HepG2 (cell line): ENCODE results near the gene STK40. TPM values are rescaled to one million over a fixed set of nuclear protein-coding genes. Genes with fewer than 3 reads are reported as not detected.

Experiments used
- AGO2 ChIP-seq: fragments of 200-400 bp; formaldehyde crosslinking; optimal IDR thresholded peaks from 2 replicates; pipeline ENCODE3; 2017; ENCODE audit warnings: mild to moderate bottlenecking, low read depth, low read length, moderate library complexity
- ERF ChIP-seq: IDR thresholded peaks from 2 replicates; pipeline ENCODE4 v1.6.1; 2018; ENCODE audit warnings: missing biosample characterization, missing genetic modification reagents
- GTF3A ChIP-seq: sonication (generic); formaldehyde crosslinking; conservative IDR thresholded peaks from 2 replicates; pipeline ENCODE4 v1.4.0; 2020; ENCODE audit warnings: mild to moderate bottlenecking, missing genetic modification reagents
- HMG20B ChIP-seq: conservative IDR thresholded peaks from 2 replicates; pipeline ENCODE4 v1.6.1; 2016; ENCODE audit warnings: missing genetic modification reagents, missing compliant biosample characterization
- HNF4A ChIP-seq: sonication (generic); formaldehyde crosslinking; IDR thresholded peaks from 2 replicates; pipeline ENCODE4 v1.4.0; 2020; ENCODE audit warnings: missing genetic modification reagents
- HNF4G ChIP-seq, 2 experiments: sonication (generic) in 1 of 2; formaldehyde crosslinking in 1 of 2; IDR thresholded peaks; 2 replicates each; pipeline versions ENCODE4 v1.4.0 to v1.6.1; 2011 to 2020; ENCODE audit warnings: borderline replicate concordance in 2 of 2, low read depth in 2 of 2, mild to moderate bottlenecking in 2 of 2, low read length in 1 of 2, missing genetic modification reagents in 1 of 2, moderate library complexity in 1 of 2
- KLF6 ChIP-seq: IDR thresholded peaks from 2 replicates; pipeline ENCODE4 v1.8.0; 2016; ENCODE audit warnings: missing biosample characterization, missing genetic modification reagents
- MXI1 ChIP-seq: IDR thresholded peaks from 3 replicates; pipeline ENCODE4 v1.6.1; 2012; ENCODE audit warnings: low read depth, low read length, inconsistent platforms, borderline replicate concordance
- NFYB ChIP-seq: sonication (generic); formaldehyde crosslinking; IDR thresholded peaks from 2 replicates; pipeline ENCODE4 v1.4.0; 2020; ENCODE audit warnings: missing genetic modification reagents
- RBFOX2 ChIP-seq: fragments of 200-400 bp; formaldehyde crosslinking; IDR thresholded peaks from 2 replicates; pipeline ENCODE4 v1.6.1; 2017; ENCODE audit warnings: low read depth, mild to moderate bottlenecking, low read length
- RELA ChIP-seq: sonication (generic); formaldehyde crosslinking; IDR thresholded peaks from 2 replicates; pipeline ENCODE4 v1.4.0; 2020; ENCODE audit warnings: missing genetic modification reagents
- ZFP90 ChIP-seq: sonication (generic); formaldehyde crosslinking; IDR thresholded peaks from 2 replicates; pipeline ENCODE4 v1.8.0; 2022; ENCODE audit warnings: missing genetic modification reagents, mild to moderate bottlenecking, inconsistent platforms, borderline replicate concordance
- ZNF180 ChIP-seq: sonication (generic); formaldehyde crosslinking; IDR thresholded peaks from 2 replicates; pipeline ENCODE4 v1.4.0; 2020; ENCODE audit warnings: low read depth, missing genetic modification reagents, borderline replicate concordance
- ZNF20 ChIP-seq: sonication (generic); formaldehyde crosslinking; IDR thresholded peaks from 2 replicates; pipeline ENCODE4 v1.4.0; 2020; ENCODE audit warnings: mild to moderate bottlenecking, moderate library complexity, missing genetic modification reagents
- ZNF326 ChIP-seq: sonication (generic); formaldehyde crosslinking; IDR thresholded peaks from 2 replicates; pipeline ENCODE4 v1.4.0; 2020; ENCODE audit warnings: missing genetic modification reagents, borderline replicate concordance
- ZNF33B ChIP-seq: sonication (generic); formaldehyde crosslinking; IDR thresholded peaks from 2 replicates; pipeline ENCODE4 v1.5.1; 2020; ENCODE audit warnings: mild to moderate bottlenecking, missing genetic modification reagents
- ZNF34 ChIP-seq: sonication (generic); formaldehyde crosslinking; IDR thresholded peaks from 2 replicates; pipeline ENCODE4 v1.4.0; 2020; ENCODE audit warnings: mild to moderate bottlenecking, missing genetic modification reagents, borderline replicate concordance
- ZNF367 ChIP-seq: sonication (generic); formaldehyde crosslinking; IDR thresholded peaks from 2 replicates; pipeline ENCODE4 v1.4.0; 2020; ENCODE audit warnings: missing genetic modification reagents, borderline replicate concordance
- ZNF674 ChIP-seq: sonication (generic); formaldehyde crosslinking; IDR thresholded peaks from 2 replicates; pipeline ENCODE4 v1.5.0; 2020; ENCODE audit warnings: low read depth, mild to moderate bottlenecking, missing genetic modification reagents
- polyA plus RNA-seq, 8 experiments: library from polyadenylated mRNA; depleted of rRNA in 3 of 8; stranded (reverse) in 7 of 8; unstranded in 1 of 8; fragments of >200 nt; fragmentation: Illumina TruSeq in 4 of 8; extraction: Trizol in 4 of 8; gene quantifications; 2 replicates each; pipeline versions ENCODE4 v1.2.1 to v1.2.3, GENCODE V29; 2011 to 2016; ENCODE audit warnings: low read depth in 4 of 8, missing spikeins in 1 of 8, mixed read lengths in 1 of 8; ENCODE audit not compliant: insufficient read depth in 1 of 8
- total RNA-seq, 5 experiments: library from RNA; depleted of rRNA; stranded (reverse); fragments of >200 nt; fragmentation: Illumina TruSeq; extraction: Trizol; gene quantifications; 2 replicates each; pipeline ENCODE4 v1.2.3, GENCODE V29; 2016; ENCODE audit warnings: low read depth in 1 of 5
- TF ChIP-seq, protein P1 (sequence below): sonication (generic); formaldehyde crosslinking; IDR thresholded peaks from 2 replicates; pipeline ENCODE4 v1.4.0; 2020; ENCODE audit warnings: mild to moderate bottlenecking, missing genetic modification reagents
- TF ChIP-seq, protein P2 (sequence below): sonication (generic); formaldehyde crosslinking; IDR thresholded peaks from 2 replicates; pipeline ENCODE4 v1.5.0; 2020; ENCODE audit warnings: mild to moderate bottlenecking, missing genetic modification reagents, borderline replicate concordance
- TF ChIP-seq, protein P3 (sequence below): IDR thresholded peaks from 2 replicates; pipeline ENCODE4 v1.6.1; 2016

STK40 gene
- total and polyA plus RNA-seq, 2 of the 13 experiments (the other 11 are each of a cell fraction or from before 2014, with no cell fraction given): 33.8 to 35.1 TPM

DNA sequence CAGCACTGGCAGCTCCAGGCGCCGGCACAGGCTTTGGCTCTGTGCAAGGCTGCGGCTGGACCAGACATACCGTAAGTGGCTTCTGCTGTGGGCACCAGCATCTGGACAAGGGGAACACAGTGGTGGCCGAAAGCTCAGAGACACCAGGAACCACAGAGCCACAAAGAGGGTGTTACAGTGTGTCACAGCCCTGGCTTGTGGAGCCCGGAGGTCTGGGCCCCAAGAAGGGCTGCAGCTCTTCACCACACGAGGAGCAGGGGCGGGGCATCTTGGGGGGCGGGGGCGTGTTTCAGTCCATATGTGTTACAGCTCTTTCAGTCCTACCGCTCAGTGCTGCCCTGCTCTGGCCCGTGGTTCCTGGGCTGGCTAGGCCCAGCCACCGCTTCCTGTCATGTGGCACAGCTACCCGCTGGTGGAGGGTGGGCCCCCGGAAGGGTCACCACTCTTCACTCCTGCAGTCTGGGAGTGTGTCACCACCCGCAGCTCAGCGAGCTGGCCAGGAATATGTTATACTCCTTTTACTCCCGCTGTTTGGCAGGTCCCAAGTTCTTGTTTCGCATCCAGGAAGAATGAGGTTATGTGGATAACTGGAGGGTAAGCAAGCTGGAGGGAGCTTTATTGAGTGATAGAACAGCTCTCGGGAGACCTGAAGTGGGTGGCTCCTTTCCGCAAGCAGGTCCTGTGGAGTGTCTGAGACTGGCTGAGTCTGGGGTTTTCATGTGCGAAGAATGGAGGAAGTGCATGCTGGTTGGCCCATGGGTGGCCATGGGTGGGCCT lies 15.3 kb upstream of the STK40 start (continued):
- TF ChIP-seq, protein P1, sequence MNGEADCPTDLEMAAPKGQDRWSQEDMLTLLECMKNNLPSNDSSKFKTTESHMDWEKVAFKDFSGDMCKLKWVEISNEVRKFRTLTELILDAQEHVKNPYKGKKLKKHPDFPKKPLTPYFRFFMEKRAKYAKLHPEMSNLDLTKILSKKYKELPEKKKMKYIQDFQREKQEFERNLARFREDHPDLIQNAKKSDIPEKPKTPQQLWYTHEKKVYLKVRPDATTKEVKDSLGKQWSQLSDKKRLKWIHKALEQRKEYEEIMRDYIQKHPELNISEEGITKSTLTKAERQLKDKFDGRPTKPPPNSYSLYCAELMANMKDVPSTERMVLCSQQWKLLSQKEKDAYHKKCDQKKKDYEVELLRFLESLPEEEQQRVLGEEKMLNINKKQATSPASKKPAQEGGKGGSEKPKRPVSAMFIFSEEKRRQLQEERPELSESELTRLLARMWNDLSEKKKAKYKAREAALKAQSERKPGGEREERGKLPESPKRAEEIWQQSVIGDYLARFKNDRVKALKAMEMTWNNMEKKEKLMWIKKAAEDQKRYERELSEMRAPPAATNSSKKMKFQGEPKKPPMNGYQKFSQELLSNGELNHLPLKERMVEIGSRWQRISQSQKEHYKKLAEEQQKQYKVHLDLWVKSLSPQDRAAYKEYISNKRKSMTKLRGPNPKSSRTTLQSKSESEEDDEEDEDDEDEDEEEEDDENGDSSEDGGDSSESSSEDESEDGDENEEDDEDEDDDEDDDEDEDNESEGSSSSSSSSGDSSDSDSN (CRISPR knock-in tag): peak; percentile 93
- no peak for TF ChIP-seq ZNF180 (CRISPR knock-in tag)
- no peak for TF ChIP-seq GTF3A (CRISPR knock-in tag)
- peak; percentile 66; the same call in 1 of the 2 replicates for TF ChIP-seq ZNF33B (CRISPR knock-in tag)
- no peak; the same call in 1 of the 2 replicates for TF ChIP-seq ZNF34 (CRISPR knock-in tag)
- 0 out of 2 replicates have a peak, but pooled peaks have one; percentile 73 for TF ChIP-seq KLF6
- peak; percentile 75 for TF ChIP-seq NFYB (CRISPR knock-in tag)
- TF ChIP-seq, protein P2, sequence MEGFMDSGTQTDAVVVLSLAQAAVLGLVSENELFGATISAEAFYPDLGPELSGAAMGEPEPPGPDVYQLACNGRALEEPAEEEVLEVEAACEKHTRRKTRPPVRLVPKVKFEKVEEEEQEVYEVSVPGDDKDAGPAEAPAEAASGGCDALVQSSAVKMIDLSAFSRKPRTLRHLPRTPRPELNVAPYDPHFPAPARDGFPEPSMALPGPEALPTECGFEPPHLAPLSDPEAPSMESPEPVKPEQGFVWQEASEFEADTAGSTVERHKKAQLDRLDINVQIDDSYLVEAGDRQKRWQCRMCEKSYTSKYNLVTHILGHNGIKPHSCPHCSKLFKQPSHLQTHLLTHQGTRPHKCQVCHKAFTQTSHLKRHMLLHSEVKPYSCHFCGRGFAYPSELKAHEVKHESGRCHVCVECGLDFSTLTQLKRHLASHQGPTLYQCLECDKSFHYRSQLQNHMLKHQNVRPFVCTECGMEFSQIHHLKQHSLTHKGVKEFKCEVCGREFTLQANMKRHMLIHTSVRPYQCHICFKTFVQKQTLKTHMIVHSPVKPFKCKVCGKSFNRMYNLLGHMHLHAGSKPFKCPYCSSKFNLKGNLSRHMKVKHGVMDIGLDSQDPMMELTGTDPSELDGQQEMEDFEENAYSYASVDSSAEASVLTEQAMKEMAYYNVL: 0 out of 2 replicates have a peak, but pooled peaks have one; percentile 27
- TF ChIP-seq ZNF326 (CRISPR knock-in tag): no peak
- TF ChIP-seq ZFP90 (CRISPR knock-in tag): no peak
- TF ChIP-seq ZNF674 (CRISPR knock-in tag): no peak
- peak; percentile 92 for TF ChIP-seq ERF (CRISPR knock-in tag)
- TF ChIP-seq AGO2: peak; percentile 60
- TF ChIP-seq HNF4G (IDR thresholded peaks at IDR 0.05; ENCODE audit: borderline replicate concordance, low read depth, low read length): no peak
- no peak for TF ChIP-seq HNF4G (CRISPR knock-in tag; IDR thresholded peaks at IDR 0.05; ENCODE audit: borderline replicate concordance, low read depth)
- TF ChIP-seq RBFOX2: no peak; the same call in 1 of the 2 replicates
- TF ChIP-seq HMG20B (CRISPR knock-in tag): 0 out of 2 replicates have a peak, but pooled peaks have one; percentile 50
- TF ChIP-seq RELA: no peak; the same call in 1 of the 2 replicates
- TF ChIP-seq MXI1: peak; percentile 92; the same call in 2 of the 3 replicates
- TF ChIP-seq, protein P3, sequence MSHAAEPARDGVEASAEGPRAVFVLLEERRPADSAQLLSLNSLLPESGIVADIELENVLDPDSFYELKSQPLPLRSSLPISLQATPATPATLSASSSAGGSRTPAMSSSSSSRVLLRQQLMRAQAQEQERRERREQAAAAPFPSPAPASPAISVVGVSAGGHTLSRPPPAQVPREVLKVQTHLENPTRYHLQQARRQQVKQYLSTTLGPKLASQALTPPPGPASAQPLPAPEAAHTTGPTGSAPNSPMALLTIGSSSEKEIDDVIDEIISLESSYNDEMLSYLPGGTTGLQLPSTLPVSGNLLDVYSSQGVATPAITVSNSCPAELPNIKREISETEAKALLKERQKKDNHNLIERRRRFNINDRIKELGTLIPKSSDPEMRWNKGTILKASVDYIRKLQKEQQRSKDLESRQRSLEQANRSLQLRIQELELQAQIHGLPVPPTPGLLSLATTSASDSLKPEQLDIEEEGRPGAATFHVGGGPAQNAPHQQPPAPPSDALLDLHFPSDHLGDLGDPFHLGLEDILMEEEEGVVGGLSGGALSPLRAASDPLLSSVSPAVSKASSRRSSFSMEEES (CRISPR knock-in tag): peak; percentile 96
- no peak; the same call in 1 of the 2 replicates for TF ChIP-seq HNF4A (CRISPR knock-in tag)
- no peak for TF ChIP-seq ZNF20 (CRISPR knock-in tag)
- 0 out of 2 replicates have a peak, but pooled peaks have one; percentile 30 for TF ChIP-seq ZNF367 (CRISPR knock-in tag)
